Suppressor macrophage treated with lipopolysaccharide for 4 hours (primary cell): Measurements from ENCODE around the gene CYLD.

ENCODE experiments used
- DNase-seq: peaks from one replicate; pipeline ENCODE4 v3.0.0-alpha.2; 2020

Gene CYLD

DNA sequence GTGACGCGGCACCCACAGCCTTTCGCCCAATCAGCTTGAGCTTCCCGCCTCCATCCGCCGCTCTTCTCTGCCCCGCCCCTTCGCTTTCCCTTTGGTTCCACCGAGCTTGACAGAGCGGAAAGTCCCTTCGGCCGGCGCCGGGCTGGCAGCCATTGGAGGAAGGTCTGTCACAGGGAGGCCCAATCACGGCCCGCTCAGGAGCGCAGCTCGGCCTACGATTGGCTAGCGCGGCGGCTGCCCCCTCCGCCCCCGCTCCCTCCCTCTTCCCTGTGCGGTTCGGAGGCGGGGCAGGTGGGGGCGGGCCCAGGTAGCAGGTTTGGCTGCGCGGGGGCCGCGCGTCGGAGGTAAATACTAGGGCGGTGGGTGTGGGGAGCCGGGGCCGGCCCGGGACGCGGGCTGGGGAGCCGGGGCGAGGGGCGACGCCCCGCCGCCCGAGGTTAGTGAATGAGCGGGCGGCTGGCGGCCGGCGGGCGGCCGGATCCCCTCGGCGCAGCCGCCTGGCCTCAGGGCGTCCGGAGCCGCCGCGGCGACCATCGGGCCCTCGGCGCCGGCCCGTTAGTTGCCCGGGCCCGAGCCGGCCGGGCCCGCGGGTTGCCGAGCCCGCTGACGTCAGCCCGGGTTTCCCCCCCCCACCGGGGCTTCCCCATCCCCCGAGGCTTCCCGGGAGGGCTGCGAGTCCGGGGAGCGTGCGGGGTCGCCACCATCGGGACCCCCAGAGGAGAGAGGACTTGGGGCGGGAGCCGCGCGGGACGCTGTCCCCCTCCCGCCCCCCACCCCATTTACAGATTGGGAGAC lies at the start of gene CYLD:
CYLD (plus strand) TSS at position 306 of the 795 bp plus-strand sequence. CDS start 7,613 bp downstream, outside the sequence.
- DNase-seq, result peak; percentile 100

DNA sequence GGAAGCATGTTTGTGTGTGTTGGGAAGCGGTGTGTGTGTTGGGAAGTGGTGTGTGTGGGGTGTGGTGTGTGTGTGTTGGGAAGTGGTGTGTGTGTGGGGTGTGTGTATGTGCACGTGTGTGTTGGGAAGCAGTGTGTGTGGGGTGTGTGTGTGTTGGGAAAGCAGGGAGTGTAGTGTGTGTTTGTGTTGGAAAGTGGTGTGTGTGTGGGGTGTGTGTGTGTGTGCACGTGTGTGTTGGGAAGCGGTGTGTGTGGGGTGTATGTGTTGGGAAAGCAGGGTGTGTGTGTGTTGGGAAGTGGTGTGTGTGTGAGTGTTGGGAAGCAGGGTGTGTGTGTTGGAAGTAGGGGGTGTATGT lies 49.3 kb upstream of the CYLD start:
- DNase-seq, result no peak

DNA sequence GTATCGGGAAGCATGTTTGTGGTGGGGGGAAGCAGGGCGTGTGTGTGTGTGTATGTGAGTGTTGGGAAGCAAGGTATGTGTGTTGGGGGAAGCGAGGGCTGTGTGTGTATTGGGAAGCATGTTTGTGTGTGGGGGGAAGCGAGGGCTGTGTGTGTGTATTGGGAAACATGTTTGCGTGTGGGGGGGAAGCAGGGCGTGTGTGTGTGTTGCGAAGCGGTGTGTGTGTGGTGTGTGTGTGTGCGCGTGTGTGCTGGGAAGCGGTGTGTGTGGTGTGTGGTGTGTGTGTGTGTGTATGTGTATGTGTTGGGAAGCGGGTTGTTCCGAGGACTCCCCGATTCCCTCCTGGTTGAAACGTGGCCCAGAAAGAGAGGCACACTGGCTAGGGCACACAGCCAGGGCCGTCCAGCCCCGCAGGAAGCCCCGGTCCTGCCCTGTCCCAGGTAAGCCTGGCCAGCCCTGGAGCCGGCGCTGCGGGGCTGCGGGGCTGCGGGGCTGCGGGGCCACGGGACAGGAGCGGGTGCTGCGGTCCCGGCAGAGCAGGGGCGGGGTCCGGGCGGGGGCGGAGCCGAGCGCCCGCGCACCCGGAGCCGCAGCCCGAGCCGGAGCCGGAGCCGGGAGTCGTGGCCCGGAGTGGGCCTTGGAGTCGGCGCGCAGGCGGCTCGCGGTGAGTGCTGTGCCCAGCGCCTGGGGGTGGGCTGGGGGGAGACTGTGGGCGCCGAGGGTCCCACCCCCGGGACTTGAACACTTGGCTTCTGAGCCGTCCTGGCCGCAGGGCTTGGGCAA lies 48.7 kb upstream of the CYLD start, which contains the start of gene NOD2:
NOD2 (plus strand) TSS at position 608 of the 783 bp plus-strand sequence. CDS start 5,890 bp downstream, outside the sequence.
- DNase-seq, result peak; percentile 64

DNA sequence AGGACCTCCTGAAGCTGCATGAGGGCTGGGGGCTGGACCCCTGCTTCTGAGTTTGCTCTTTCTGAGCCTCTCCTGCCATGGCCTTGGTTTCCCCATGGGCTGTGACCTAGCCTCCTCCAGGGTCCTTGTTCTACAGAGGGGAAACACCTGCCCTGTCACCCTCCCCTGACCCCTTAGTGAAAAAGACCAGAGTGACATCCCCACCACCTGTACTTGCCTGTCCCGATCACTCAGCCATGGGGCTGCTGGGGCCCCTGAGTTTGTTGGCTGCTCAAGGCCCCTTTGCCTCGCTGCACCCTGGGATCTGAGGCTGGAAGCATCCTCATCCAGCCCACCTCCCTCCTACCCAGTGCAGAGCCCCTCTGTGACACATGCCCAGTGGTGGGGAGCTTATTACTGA lies 47.7 kb upstream of the CYLD start:
- DNase-seq, result no peak

DNA sequence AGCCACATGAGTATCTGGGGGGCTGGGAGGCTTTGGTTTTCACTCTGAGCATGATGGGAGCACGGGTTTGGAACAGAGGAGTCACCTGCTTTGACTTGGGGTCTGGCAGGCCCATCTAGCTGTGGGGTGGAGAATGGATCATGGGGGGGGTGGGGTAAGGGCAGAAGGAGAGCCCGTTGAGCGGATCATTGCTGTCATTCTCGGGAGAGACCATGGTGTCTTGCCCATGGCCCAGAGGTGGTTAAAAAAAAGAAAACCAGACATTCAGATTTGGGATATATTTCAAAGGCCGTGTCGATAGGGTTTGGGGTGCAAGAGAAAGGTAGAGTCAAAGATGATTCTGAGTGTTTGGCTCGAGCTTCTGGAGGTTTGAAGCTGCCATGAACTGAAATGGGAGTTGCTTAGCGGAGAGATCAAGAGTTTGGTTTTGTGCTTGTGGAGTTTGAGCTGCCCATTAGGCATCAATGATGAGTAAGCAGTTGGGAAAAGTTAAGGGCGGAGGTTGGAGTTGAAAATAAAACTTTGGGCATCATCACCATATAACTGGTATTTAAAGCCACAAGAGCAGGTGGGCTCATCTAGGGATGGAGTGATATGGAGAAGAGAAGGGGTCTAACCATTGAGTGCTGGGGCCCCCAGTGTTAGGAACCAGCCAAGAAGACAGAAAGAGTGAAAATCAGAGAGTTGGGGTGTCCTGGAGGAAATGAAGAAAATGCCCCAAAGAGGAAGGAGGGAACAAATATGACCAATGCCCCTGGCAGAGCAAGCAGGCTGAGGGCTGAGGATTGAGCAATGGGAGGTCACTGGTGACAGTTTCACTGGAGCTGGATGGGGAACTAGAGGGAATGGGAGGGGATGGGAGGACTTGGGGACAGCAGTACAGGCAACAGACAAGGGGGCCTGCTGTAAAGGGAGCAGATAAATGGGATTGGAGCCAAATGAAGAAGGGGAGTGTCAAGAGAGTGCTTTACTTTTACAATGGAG lies 46.6 kb upstream of the CYLD start:
- peak; percentile 96 for DNase-seq

DNA sequence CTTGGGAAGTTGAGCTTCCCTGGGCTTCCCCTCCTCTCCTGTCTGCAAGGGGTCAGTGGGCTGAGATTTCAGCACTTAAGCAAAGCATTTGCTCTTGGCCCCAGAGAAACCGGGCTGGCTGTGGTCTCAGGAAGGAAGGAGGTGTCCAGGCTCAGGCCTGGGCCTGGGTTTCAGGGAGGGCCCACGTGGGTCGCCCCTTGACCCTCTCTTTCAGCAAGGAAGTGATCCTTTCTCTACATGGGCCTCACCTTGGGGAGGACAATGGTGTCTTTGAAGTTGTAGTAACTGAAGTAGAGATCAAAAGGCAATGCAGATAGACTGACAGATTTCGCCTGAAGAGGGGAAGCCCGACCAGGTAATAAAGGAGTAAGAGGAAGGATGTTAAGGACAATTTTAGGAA lies 45.8 kb upstream of the CYLD start:
- no peak for DNase-seq

DNA sequence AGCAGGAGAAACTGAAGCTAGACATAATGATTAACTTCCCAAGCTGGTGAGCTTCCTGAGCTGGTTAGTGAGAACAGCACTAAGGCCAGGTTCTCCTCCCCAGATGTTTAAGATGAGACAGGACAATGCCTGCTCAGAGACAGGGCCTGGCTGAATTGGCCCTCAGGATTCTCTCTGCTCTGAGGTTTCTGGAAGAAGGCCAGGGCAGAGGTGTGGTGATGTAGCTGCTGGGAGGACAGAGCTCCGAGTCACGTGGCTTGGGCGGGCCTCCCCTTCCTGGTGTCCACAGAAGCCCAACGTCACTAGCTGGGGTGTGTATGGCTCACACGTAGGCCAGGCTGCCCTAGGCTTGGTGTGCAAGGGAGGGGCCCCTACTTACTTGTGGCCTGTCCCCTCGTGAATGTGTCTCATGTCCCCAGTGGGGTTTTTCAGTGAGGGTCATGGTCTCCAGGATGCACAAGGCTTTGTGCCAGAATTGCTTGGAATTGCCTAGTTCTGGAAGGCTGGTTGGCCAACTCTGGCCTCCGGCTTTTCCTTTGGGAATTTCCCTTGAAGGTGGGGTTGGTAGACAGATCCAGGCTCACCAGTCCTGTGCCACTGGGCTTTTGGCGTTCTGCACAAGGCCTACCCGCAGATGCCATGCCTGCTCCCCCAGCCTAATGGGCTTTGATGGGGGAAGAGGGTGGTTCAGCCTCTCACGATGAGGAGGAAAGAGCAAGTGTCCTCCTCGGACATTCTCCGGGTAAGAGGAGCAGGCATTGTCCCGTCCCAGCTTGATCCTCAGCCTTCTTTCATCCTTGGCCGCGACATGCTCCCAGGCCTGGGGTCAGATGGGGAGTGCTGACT lies 45.1 kb upstream of the CYLD start:
- DNase-seq, result peak; percentile 99

DNA sequence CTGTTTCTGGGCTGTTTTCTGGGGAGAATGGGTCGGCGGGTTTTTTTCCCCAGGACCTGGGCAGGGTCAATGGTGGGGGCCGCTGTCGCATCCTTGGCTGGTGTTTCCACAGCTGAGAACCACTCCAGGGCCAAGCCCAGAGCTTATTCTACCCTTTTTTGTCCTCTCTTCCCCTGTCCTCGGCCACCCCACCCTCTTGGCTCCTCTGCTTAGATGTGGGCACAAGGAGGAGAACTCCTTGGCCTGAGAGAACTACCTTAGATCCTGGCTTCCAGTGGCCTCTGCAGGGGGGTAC lies 44.5 kb upstream of the CYLD start:
- DNase-seq, result no peak

DNA sequence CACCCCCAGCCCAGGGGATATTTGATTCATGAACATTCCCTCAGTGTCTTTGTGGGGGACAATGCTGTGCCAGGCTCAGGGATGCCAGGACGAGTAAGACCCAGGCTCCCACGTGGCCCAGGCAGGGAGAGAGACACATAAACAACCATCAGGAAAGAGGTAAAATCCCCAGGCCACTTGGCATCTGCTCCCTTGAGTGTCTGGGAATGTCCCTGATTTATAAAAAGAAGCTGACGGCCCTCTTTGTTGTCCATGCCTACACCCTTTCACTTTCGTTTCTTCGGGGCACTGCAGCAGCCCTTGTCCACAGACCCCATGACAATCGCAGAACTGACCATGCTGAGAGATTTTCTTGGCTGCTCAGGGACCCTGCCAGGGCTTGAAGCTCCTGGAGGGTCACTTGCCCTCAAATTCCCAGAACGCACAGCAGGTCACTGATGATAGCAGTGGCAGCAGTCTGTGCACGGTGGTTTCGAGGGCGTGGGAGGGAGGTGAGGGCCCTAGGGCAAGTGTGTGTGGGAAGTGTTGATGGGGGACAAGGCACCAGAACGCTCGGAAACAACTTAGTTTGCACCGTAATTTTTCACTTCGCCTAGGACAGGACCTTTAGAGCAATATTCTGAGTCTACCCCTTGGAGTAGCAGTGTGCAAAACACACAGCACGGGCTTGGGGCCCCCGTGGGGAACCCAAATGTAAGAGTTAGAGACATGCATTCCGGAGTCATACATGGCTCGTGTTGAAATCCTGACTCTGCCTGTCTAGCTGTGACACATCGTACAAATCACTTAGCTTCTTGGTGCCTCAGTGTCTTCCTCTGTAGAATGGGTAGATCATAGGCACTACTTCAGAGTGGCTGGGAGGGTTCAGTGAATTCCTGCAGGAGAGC lies 43.8 kb upstream of the CYLD start:
- peak; percentile 97 for DNase-seq

DNA sequence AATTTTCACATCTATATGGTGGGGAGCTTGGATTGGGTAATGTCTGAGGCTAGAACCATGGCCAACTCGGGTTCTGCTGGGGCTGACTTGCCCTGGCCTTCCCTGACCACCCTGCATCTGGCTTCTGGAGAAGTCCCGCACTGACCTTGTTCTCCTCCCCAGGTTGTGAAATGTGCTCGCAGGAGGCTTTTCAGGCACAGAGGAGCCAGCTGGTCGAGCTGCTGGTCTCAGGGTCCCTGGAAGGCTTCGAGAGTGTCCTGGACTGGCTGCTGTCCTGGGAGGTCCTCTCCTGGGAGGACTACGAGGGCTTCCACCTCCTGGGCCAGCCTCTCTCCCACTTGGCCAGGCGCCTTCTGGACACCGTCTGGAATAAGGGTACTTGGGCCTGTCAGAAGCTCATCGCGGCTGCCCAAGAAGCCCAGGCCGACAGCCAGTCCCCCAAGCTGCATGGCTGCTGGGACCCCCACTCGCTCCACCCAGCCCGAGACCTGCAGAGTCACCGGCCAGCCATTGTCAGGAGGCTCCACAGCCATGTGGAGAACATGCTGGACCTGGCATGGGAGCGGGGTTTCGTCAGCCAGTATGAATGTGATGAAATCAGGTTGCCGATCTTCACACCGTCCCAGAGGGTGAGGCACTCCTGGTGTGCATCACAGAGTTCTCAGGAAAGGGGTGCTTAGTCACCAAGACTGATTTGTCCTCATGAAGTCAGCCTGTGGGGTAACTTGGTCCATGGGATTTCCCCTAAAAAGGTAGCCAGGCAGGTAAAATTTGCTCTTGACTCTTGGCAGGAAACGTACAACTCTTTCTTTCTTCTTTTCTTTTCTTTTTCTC lies 42.3 kb upstream of the CYLD start:
- peak; percentile 87 for DNase-seq

DNA sequence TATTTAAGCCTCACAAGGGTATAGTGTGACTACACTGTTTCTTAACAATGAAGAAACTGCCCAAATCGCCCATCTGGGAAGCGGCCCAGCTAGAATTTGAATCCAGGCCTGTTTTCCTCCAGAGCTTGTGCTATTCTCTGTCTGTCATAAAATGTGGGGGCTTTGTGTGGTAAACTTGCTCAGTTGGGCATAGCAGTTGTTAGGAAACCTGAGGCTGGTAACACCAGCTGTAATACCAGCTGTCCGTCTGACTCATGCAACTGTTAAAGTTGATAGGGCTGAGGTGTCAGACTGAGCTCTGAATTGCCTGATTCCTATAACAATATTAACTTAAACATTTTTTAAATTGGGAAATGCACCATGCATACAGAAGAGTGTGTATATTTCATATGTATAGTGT lies 39.2 kb upstream of the CYLD start:
- DNase-seq, result peak; percentile 59

DNA sequence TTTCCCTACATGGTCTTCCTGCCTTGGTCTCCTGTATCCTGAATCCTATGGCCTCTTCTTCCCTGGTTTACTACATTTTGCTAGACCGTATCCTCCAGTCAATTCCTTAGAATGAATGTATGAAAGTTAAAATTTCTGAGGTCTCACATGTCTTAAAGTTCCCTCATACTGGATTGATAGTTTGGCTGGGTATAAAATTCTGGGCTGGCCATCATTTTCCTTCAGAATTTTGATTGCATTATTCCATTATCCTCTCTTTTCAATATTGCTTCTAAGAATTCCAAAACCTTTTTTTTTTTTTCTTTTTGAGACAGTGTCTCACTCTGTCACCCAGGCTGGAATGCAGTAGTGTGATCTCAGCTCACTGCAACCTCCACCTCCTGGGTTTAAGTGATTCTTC lies 37.6 kb upstream of the CYLD start:
- no peak for DNase-seq

DNA sequence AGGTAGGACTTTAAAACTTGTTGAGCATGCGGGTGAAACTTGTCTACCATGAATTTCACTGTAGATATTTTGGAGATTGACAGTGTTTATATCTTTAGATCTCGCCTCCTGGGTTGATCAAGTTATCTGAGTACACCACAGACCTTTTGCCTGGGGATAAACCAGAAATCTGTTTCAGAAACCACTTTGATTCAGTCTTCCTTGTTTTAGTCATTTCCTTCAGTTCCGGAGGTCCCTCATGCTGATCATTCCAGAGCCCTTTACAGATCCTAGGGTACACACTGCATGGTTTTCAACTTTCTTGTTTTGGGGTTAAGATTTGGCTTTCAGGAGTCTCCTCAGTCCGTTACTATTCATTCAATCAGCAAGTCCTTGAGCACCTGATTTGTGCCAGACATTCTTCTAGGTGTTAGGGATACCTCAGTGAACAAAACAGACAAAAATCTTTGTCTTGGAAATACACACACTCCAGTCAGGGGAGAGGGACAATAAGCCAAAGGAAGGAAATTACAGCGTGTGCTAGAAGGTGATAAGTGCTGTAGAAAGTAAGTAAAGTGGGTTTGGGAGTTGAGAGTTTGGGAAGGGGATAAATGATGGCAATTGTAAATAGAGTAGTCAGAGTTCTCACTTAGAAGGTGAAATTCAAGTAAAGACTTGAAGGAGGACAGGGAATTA lies 36.3 kb upstream of the CYLD start:
- DNase-seq, result no peak

DNA sequence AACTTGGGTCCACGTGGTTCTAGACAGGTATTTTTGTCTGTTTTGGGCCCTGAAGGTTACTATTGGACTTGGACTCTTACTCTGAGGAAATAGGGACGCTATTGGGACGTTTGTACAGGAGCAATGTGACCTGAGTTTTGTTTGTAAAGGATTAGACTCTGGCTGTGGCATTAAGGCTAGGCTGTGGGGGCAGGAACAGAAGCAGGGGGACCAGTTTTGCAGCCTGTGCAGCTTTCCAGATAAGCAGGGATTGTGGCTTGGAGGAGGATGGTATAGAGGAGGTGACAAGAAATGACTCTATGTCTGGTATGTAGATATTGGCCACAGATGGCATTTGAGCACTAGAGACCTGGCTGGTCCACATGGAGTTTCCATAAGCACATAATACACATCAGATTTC lies 35.6 kb upstream of the CYLD start:
- DNase-seq, result no peak

DNA sequence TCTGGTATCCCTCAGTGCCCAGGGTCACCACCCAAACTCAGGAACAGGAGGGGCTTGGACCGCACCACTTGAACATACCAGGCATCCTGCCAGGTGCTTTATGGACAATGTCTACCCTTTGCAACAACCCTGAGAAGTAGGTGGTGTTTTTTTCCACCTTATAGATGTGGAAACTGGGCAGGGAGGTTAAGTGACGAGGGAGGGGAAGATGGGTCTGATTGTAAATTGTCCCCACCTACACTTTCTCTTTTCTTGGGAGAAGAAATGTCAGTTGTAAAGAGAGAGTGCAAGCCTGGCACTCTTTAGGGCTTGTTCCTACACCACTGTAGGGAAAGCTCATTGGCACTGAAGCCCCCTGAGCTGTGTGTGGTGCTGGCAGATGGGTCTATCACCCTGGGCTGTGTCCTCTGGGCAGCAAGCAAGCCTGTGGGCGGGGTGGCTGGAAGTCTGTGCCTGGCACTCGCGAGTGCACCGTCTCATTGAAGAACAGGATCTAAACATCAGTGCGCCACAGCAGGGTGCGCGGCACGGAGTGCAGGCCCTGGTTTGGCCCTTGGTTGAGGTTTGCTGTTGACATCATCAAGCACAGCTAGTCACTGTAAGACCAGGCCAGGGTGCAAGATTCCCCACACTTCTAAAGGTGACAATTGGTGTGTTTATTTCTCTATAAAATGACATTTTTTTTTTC lies 33.4 kb upstream of the CYLD start:
- DNase-seq, result peak; percentile 59

DNA sequence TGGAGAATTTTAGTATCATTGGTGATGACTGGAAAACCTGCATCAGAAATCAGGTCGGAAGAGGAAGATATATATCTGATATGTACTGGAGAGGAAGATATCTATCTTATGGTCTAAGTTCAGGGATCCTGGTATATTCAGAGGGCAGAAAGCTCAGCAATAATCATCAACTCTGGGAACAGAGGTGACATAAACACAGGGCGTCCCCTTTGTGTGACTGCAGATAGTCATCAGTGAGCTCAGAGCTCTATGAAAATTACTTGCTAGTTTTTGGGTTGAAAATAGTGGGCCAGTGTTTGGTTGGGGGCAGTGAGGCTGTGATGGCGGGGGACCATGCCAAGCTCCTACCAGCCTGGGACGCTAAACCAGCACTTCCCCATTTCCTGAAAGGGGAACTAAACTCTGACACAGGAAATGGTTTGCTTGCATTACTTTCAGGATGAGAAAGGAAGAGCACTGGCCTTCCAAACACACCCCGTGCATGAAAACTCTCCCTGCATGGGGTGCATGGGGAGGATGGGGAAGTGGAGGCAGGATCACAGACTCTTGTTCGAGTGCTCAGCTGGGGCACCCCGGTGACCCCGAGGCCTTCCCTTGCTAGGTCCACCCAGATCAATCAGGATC lies 32.7 kb upstream of the CYLD start:
- peak; percentile 93 for DNase-seq

DNA sequence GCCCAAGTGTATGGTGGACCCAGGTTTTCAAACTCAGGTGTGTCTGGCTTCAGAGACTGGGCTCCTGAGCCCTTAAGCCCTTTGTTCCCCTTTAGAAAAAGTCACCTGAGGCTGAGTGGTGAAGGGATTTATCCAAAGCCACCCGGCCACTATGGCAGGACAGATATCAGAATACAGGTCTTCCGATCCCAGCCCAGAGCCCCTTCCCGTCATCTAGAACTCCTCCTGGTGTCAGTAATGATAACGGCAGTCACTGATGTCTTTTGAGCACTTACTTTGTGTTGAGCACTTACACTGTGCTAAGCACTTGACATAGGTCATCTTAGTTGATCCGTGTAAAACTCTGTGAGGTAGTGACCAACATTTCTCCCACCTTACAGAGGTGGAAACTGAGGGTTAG lies 31.9 kb upstream of the CYLD start:
- no peak for DNase-seq

DNA sequence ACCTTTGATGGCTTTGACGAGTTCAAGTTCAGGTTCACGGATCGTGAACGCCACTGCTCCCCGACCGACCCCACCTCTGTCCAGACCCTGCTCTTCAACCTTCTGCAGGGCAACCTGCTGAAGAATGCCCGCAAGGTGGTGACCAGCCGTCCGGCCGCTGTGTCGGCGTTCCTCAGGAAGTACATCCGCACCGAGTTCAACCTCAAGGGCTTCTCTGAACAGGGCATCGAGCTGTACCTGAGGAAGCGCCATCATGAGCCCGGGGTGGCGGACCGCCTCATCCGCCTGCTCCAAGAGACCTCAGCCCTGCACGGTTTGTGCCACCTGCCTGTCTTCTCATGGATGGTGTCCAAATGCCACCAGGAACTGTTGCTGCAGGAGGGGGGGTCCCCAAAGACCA lies 30.8 kb upstream of the CYLD start:
- no peak for DNase-seq
